Measurements from ENCODE around the gene CDH4. TPM values are rescaled to one million over a fixed set of nuclear protein-coding genes. Genes with fewer than 3 reads are reported as not detected.
"Not testable (repeated sequence)": the region's sequence is repeated elsewhere in the genome, so short reads cannot be mapped to it uniquely, and the experiment has no call there.

The CDH4 gene
- total RNA-seq, 1 donor from 2014 or later: 12.1 TPM

GRCh38 chr20:61982191-61982950 lies 730.3 kb downstream of the CDH4 start:
- H3K4me3 ChIP-seq (ENCODE audit: low read depth, low read length): no peak overlapping the region
- H3K27me3 ChIP-seq (ENCODE audit: control insufficient read depth, insufficient read depth, low read length): no peaks in the 10 kb centered on the region
- no peak for FAIRE-seq
- peaks cover 6% of the 10 kb centered on the region for H3K36me3 ChIP-seq (ENCODE audit: control insufficient read depth, insufficient read depth, low read length)
- TF ChIP-seq CTCF (IDR thresholded peaks at IDR 0.05; ENCODE audit: insufficient read depth, low read length, severe bottlenecking): no peak
- no peak for DNase-seq (ENCODE audit: low read depth)

GRCh38 chr20:61982951-61983315 lies 730.9 kb downstream of the CDH4 start:
- Histone ChIP-seq H3K4me3 (ENCODE audit: low read depth, low read length) (no peak overlapping the region), H3K36me3 (ENCODE audit: control insufficient read depth, insufficient read depth, low read length) (peaks cover 6% of the 10 kb centered on the region), H3K27me3 (ENCODE audit: control insufficient read depth, insufficient read depth, low read length) (no peaks in the 10 kb centered on the region)
- FAIRE-seq (no peak), DNase-seq (ENCODE audit: low read depth) (no peak)
- TF ChIP-seq CTCF (IDR thresholded peaks at IDR 0.05; ENCODE audit: insufficient read depth, low read length, severe bottlenecking): no peak

GRCh38 chr20:61983965-61984364 lies 731.9 kb downstream of the CDH4 start:
- H3K4me3 ChIP-seq (ENCODE audit: low read depth, low read length): no peak overlapping the region
- peaks cover 6% of the 10 kb centered on the region for H3K36me3 ChIP-seq (ENCODE audit: control insufficient read depth, insufficient read depth, low read length)
- DNase-seq (ENCODE audit: low read depth) (no peak), FAIRE-seq (peak; percentile 13)
- no peak for TF ChIP-seq CTCF (IDR thresholded peaks at IDR 0.05; ENCODE audit: insufficient read depth, low read length, severe bottlenecking)
- no peaks in the 10 kb centered on the region for H3K27me3 ChIP-seq (ENCODE audit: control insufficient read depth, insufficient read depth, low read length)

GRCh38 chr20:61984431-61984830 lies 732.4 kb downstream of the CDH4 start:
- not testable (repeated sequence) for DNase-seq (ENCODE audit: low read depth); H3K36me3 ChIP-seq (ENCODE audit: control insufficient read depth, insufficient read depth, low read length); H3K27me3 ChIP-seq (ENCODE audit: control insufficient read depth, insufficient read depth, low read length); FAIRE-seq; H3K4me3 ChIP-seq (ENCODE audit: low read depth, low read length)

- Histone ChIP-seq H3K36me3 (ENCODE audit: control insufficient read depth, insufficient read depth, low read length) (peaks cover 9% of the 10 kb centered on the region), H3K27me3 (ENCODE audit: control insufficient read depth, insufficient read depth, low read length) (no peaks in the 10 kb centered on the region), H3K4me3 (ENCODE audit: low read depth, low read length) (no peak overlapping the region)
- no peak for TF ChIP-seq CTCF (IDR thresholded peaks at IDR 0.05; ENCODE audit: insufficient read depth, low read length, severe bottlenecking)
- FAIRE-seq (no peak), DNase-seq (ENCODE audit: low read depth) (no peak)
These were observed 733.0 kb downstream of the CDH4 start for GRCh38 chr20:61985096-61985495.

- TF ChIP-seq CTCF (IDR thresholded peaks at IDR 0.05; ENCODE audit: insufficient read depth, low read length, severe bottlenecking): no peak
- Histone ChIP-seq H3K27me3 (ENCODE audit: control insufficient read depth, insufficient read depth, low read length) (no peaks in the 10 kb centered on the region), H3K36me3 (ENCODE audit: control insufficient read depth, insufficient read depth, low read length) (peaks cover 10% of the 10 kb centered on the region), H3K4me3 (ENCODE audit: low read depth, low read length) (no peak overlapping the region)
- DNase-seq (ENCODE audit: low read depth) (no peak), FAIRE-seq (no peak)
These were observed 734.8 kb downstream of the CDH4 start for GRCh38 chr20:61986762-61987321.
